ENCODE measurements around the gene ALOX12. TPM values are rescaled to one million over a fixed set of nuclear protein-coding genes. Genes with fewer than 3 reads are reported as not detected.

Gene ALOX12
- total and polyA plus RNA-seq, 5 donors from 2014 or later = 0.18 to 2.7 (median 0.21) TPM

GRCh38 chr17:7038025-7038862 is 42.4 kb downstream of the ALOX12 start:
- Mint-ChIP-seq H3K4me1 (peaks cover 0 to 73% (median 30%) of the 10 kb centered on the region in 4 donors), H3K27me3 (peaks cover 18% of the 10 kb centered on the region), H3K27ac (peak overlapping the region in 1 of 3 donors; percentile 69), H3K9me3 (no peaks in the 10 kb centered on the region), H3K36me3 (no peaks in the 10 kb centered on the region), H3K4me3 (peak overlapping the region; percentile 48 to 91 (median 67))
- Histone ChIP-seq H3K27me3 (ENCODE audit: control insufficient read depth, insufficient read depth, low read length) (no peaks in the 10 kb centered on the region), H3K4me1 (ENCODE audit: control insufficient read depth, insufficient read depth, low read length, poor library complexity, severe bottlenecking) (peaks cover 54% of the 10 kb centered on the region), H3K4me3 (ENCODE audit: low read depth, low read length) (no peak overlapping the region), H3K9me3 (ENCODE audit: control insufficient read depth in 2 of 2, low read length in 2 of 2) (no peaks in the 10 kb centered on the region), H3K36me3 (ENCODE audit: control insufficient read depth, insufficient read depth, low read length) (no peaks in the 10 kb centered on the region), H3K27ac (ENCODE audit: insufficient read depth, low read length, poor library complexity, severe bottlenecking) (no peak overlapping the region)
- DNase-seq (no peak), ATAC-seq (ENCODE audit: low read depth in 2 of 2) (no peak)

- Mint-ChIP-seq H3K9me3 (no peaks in the 10 kb centered on the region), H3K27me3 (peaks cover 23% of the 10 kb centered on the region), H3K4me3 (peak overlapping the region in 3 of 4 donors; percentile 7 to 96 (median 69)), H3K27ac (peak overlapping the region in 2 of 3 donors; percentile 37 to 74), H3K4me1 (peaks cover 0 to 65% (median 25%) of the 10 kb centered on the region in 4 donors), H3K36me3 (no peaks in the 10 kb centered on the region)
- Histone ChIP-seq H3K27ac (ENCODE audit: insufficient read depth, low read length, poor library complexity, severe bottlenecking) (no peak overlapping the region), H3K9me3 (ENCODE audit: control insufficient read depth in 2 of 2, low read length in 2 of 2) (no peaks in the 10 kb centered on the region), H3K4me3 (ENCODE audit: low read depth, low read length) (no peak overlapping the region), H3K36me3 (ENCODE audit: control insufficient read depth, insufficient read depth, low read length) (no peaks in the 10 kb centered on the region), H3K4me1 (ENCODE audit: control insufficient read depth, insufficient read depth, low read length, poor library complexity, severe bottlenecking) (peaks cover 48% of the 10 kb centered on the region), H3K27me3 (ENCODE audit: control insufficient read depth, insufficient read depth, low read length) (no peaks in the 10 kb centered on the region)
- ATAC-seq (ENCODE audit: low read depth in 2 of 2) (no peak), DNase-seq (no peak)
Measured at GRCh38 chr17:7039832-7040231, 44.0 kb downstream of the ALOX12 start.

GRCh38 chr17:7041607-7042500 is 46.0 kb downstream of the ALOX12 start:
- peaks cover 32% of the 10 kb centered on the region for H3K27me3 Mint-ChIP-seq
- peaks cover 8 to 63% (median 22%) of the 10 kb centered on the region in 4 donors for H3K4me1 Mint-ChIP-seq
- H3K4me3 ChIP-seq (ENCODE audit: low read depth, low read length) = no peak overlapping the region
- peak overlapping the region; percentile 69 to 92 (median 84) for H3K4me3 Mint-ChIP-seq
- ATAC-seq (ENCODE audit: low read depth in 2 of 2) (peak in 1 of 2 donors; percentile 8), DNase-seq (no peak)
- no peaks in the 10 kb centered on the region for H3K9me3 ChIP-seq (ENCODE audit: control insufficient read depth in 2 of 2, low read length in 2 of 2)
- no peaks in the 10 kb centered on the region for H3K36me3 ChIP-seq (ENCODE audit: control insufficient read depth, insufficient read depth, low read length)
- peak overlapping the region; percentile 81 to 95 (median 91) for H3K27ac Mint-ChIP-seq
- no peaks in the 10 kb centered on the region for H3K9me3 Mint-ChIP-seq
- H3K4me1 ChIP-seq (ENCODE audit: control insufficient read depth, insufficient read depth, low read length, poor library complexity, severe bottlenecking) = peaks cover 44% of the 10 kb centered on the region
- no peaks in the 10 kb centered on the region for H3K36me3 Mint-ChIP-seq
- H3K27me3 ChIP-seq (ENCODE audit: control insufficient read depth, insufficient read depth, low read length) = no peaks in the 10 kb centered on the region
- peak overlapping the region; percentile 55 for H3K27ac ChIP-seq (ENCODE audit: insufficient read depth, low read length, poor library complexity, severe bottlenecking)

- no peaks in the 10 kb centered on the region for H3K9me3 ChIP-seq (ENCODE audit: control insufficient read depth in 2 of 2, low read length in 2 of 2)
- peak in 2 of 3 donors; percentile 46 to 50 for DNase-seq
- H3K27me3 ChIP-seq (ENCODE audit: control insufficient read depth, insufficient read depth, low read length) = no peaks in the 10 kb centered on the region
- H3K36me3 ChIP-seq (ENCODE audit: control insufficient read depth, insufficient read depth, low read length) = no peaks in the 10 kb centered on the region
- H3K27ac ChIP-seq (ENCODE audit: insufficient read depth, low read length, poor library complexity, severe bottlenecking) = peak overlapping the region; percentile 60
- Mint-ChIP-seq H3K9me3 (no peaks in the 10 kb centered on the region), H3K4me3 (peak overlapping the region; percentile 69 to 92 (median 84)), H3K27me3 (peaks cover 32% of the 10 kb centered on the region), H3K27ac (peak overlapping the region; percentile 81 to 95 (median 91)), H3K36me3 (no peaks in the 10 kb centered on the region), H3K4me1 (peaks cover 12 to 65% (median 27%) of the 10 kb centered on the region in 4 donors)
- H3K4me1 ChIP-seq (ENCODE audit: control insufficient read depth, insufficient read depth, low read length, poor library complexity, severe bottlenecking) = peaks cover 48% of the 10 kb centered on the region
- peak; percentile 10 to 15 for ATAC-seq (ENCODE audit: low read depth in 2 of 2)
- no peak overlapping the region for H3K4me3 ChIP-seq (ENCODE audit: low read depth, low read length)
Measured at GRCh38 chr17:7042501-7043181, 46.8 kb downstream of the ALOX12 start.

GRCh38 chr17:7043182-7043496 is 47.3 kb downstream of the ALOX12 start:
- no peak for ATAC-seq (ENCODE audit: low read depth in 2 of 2)

GRCh38 chr17:7043497-7044198 is 47.8 kb downstream of the ALOX12 start, which contains the start of gene SLC16A11:
TSS of gene SLC16A11 (minus strand) at chr17:7044092. CDS start at chr17:7043513, 579 bp downstream.
- no peaks in the 10 kb centered on the region for H3K36me3 ChIP-seq (ENCODE audit: control insufficient read depth, insufficient read depth, low read length)
- Mint-ChIP-seq H3K27ac (peak within 1 kb of the TSS in 2 of 3 donors; percentile 26 to 46), H3K4me3 (peak within 1 kb of the TSS; percentile 77 to 87 (median 80)), H3K4me1 (peaks cover 12 to 55% (median 25%) of the 10 kb centered on the region in 4 donors), H3K27me3 (peaks cover 32% of the 10 kb centered on the region), H3K9me3 (no peaks in the 10 kb centered on the region), H3K36me3 (no peaks in the 10 kb centered on the region)
- H3K27ac ChIP-seq (ENCODE audit: insufficient read depth, low read length, poor library complexity, severe bottlenecking) = peak within 1 kb of the TSS; percentile 60
- H3K27me3 ChIP-seq (ENCODE audit: control insufficient read depth, insufficient read depth, low read length) = no peaks in the 10 kb centered on the region
- no peak for ATAC-seq (ENCODE audit: low read depth in 2 of 2)
- no peaks in the 10 kb centered on the region for H3K9me3 ChIP-seq (ENCODE audit: control insufficient read depth in 2 of 2, low read length in 2 of 2)
- H3K4me1 ChIP-seq (ENCODE audit: control insufficient read depth, insufficient read depth, low read length, poor library complexity, severe bottlenecking) = peaks cover 48% of the 10 kb centered on the region
- DNase-seq = no peak
- H3K4me3 ChIP-seq (ENCODE audit: low read depth, low read length) = no peak within 1 kb of the TSS

More at GRCh38 chr17:7043182-7043496, 47.3 kb downstream of the ALOX12 start:
- peaks cover 12 to 60% (median 28%) of the 10 kb centered on the region in 4 donors for H3K4me1 Mint-ChIP-seq
- no peaks in the 10 kb centered on the region for H3K36me3 Mint-ChIP-seq
- H3K9me3 ChIP-seq (ENCODE audit: control insufficient read depth in 2 of 2, low read length in 2 of 2) = no peaks in the 10 kb centered on the region
- H3K4me1 ChIP-seq (ENCODE audit: control insufficient read depth, insufficient read depth, low read length, poor library complexity, severe bottlenecking) = peaks cover 51% of the 10 kb centered on the region
- no peak overlapping the region for H3K4me3 ChIP-seq (ENCODE audit: low read depth, low read length)
- peak overlapping the region; percentile 33 for H3K27ac ChIP-seq (ENCODE audit: insufficient read depth, low read length, poor library complexity, severe bottlenecking)
- peaks cover 32% of the 10 kb centered on the region for H3K27me3 Mint-ChIP-seq
- H3K4me3 Mint-ChIP-seq = peak overlapping the region in 3 of 4 donors; percentile 69 to 87 (median 80)
- no peaks in the 10 kb centered on the region for H3K27me3 ChIP-seq (ENCODE audit: control insufficient read depth, insufficient read depth, low read length)
- H3K9me3 Mint-ChIP-seq = no peaks in the 10 kb centered on the region
- no peak for DNase-seq
- H3K27ac Mint-ChIP-seq = peak overlapping the region in 1 of 3 donors; percentile 46
- no peaks in the 10 kb centered on the region for H3K36me3 ChIP-seq (ENCODE audit: control insufficient read depth, insufficient read depth, low read length)

Measured in CD4-positive, CD25-positive, alpha-beta regulatory T cell (primary cell).